Mucosa of descending colon (tissue), 3 donors: Measurements from ENCODE around the gene RAP1A. TPM values are rescaled to one million over a fixed set of nuclear protein-coding genes. Genes with fewer than 3 reads are reported as not detected.

ENCODE experiments used
- ATAC-seq: fragments of 200-7000 bp; cut with Tn5 transposase; one replicate; pipeline ENCODE4 v1.9.1; 2020; ENCODE audit warnings: mild to moderate bottlenecking, moderate library complexity
- DNase-seq, 3 donors: peaks; one replicate each; pipeline ENCODE4 v3.0.0-alpha.2; 2020
- H3K36me3 ChIP-seq: fragments of 200-600 bp; one replicate; pipeline ENCODE4 v1.8.0; 2021; ENCODE audit warnings: low read depth, mild to moderate bottlenecking
- H3K4me1 ChIP-seq: fragments of 200-600 bp; one replicate; pipeline ENCODE4 v1.8.0; 2021; ENCODE audit warnings: low read depth, mild to moderate bottlenecking
- H3K4me3 ChIP-seq: fragments of 200-600 bp; one replicate; pipeline ENCODE4 v1.8.0; 2021; ENCODE audit warnings: mild to moderate bottlenecking
- H3K9me3 ChIP-seq: fragments of 200-600 bp; one replicate; pipeline ENCODE4 v1.8.0; 2021; ENCODE audit warnings: mild to moderate bottlenecking
- intact Hi-C, 2 donors: fragments of 100-400 bp; cut with DNase I in 1 of 2; cut with micrococcal nuclease in 1 of 2; formaldehyde crosslinking; loops; one replicate each; pipeline versions ENCODE4 v1.11.0 to v1.11.1; 2022; cut with DNase I, micrococcal nuclease
- total RNA-seq, 3 donors: library from RNA; stranded (reverse); fragmentation: NEBNext Ultra II Directional in 2 of 3; extraction: Animal tissue kit (Norgen Biotek cat#: 25700) in 2 of 3; gene quantifications; one replicate each; pipeline versions ENCODE4 v1.2.1 to v1.2.4, GENCODE V29; 2021 to 2023
- TF ChIP-seq, protein P1 (sequence below): fragments of 200-600 bp; IDR thresholded peaks from one replicate; pipeline ENCODE4 v1.8.0; 2022; ENCODE audit warnings: antibody characterized with exemption, mild to moderate bottlenecking
- donor health status: DM: no; HTN: no; CAD: no; lungs with moderate emphysema.
- donor health status: DM: no; HTN: no; CAD: no.
- donor health status: DM: no; HTN: yes; CAD: no.

The RAP1A gene
- total RNA-seq, 3 donors from 2014 or later = 84.4 to 272 (median 95.4) TPM

DNA sequence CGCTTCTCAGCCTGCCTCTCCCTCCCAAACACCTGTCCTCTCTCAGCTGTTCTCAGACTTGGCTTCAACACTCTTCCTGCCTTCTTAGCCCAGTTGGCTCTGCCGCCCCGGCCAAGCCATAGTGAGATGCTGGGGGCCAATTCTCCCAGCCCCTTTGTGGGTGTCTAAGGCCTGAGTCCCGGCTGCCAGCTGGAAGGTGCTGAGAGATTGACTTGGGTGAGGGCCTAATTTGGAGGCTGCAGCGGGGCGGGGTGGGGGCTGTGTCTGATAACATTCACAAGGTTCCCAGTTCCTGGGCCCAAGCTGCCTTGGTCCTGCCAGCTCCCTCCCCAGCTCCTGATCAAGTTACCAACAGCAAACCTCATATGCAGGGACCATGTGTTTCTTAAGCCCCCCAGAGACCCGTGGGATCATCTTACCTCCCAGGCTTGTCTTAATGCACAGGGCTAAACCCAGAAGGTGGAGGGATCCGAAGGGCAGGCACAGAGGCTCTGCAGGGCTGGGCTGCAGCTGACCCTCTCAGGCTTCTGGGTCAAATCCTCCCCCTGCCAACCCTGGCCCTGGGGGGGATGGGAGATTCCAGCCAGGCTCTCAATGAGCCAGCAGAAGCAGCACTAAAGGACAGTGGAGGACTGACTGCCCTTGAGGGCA lies 109.8 kb downstream of the RAP1A start:
- Histone ChIP-seq H3K4me1 (no peaks in the 10 kb centered on the region), H3K36me3 (no peaks in the 10 kb centered on the region), H3K9me3 (no peaks in the 10 kb centered on the region), H3K4me3 (no peak overlapping the region)
- TF ChIP-seq, protein P1, sequence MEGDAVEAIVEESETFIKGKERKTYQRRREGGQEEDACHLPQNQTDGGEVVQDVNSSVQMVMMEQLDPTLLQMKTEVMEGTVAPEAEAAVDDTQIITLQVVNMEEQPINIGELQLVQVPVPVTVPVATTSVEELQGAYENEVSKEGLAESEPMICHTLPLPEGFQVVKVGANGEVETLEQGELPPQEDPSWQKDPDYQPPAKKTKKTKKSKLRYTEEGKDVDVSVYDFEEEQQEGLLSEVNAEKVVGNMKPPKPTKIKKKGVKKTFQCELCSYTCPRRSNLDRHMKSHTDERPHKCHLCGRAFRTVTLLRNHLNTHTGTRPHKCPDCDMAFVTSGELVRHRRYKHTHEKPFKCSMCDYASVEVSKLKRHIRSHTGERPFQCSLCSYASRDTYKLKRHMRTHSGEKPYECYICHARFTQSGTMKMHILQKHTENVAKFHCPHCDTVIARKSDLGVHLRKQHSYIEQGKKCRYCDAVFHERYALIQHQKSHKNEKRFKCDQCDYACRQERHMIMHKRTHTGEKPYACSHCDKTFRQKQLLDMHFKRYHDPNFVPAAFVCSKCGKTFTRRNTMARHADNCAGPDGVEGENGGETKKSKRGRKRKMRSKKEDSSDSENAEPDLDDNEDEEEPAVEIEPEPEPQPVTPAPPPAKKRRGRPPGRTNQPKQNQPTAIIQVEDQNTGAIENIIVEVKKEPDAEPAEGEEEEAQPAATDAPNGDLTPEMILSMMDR = no peak
- no peak for ATAC-seq
- intact Hi-C loops = no loop called here
- DNase-seq = no peak

DNA sequence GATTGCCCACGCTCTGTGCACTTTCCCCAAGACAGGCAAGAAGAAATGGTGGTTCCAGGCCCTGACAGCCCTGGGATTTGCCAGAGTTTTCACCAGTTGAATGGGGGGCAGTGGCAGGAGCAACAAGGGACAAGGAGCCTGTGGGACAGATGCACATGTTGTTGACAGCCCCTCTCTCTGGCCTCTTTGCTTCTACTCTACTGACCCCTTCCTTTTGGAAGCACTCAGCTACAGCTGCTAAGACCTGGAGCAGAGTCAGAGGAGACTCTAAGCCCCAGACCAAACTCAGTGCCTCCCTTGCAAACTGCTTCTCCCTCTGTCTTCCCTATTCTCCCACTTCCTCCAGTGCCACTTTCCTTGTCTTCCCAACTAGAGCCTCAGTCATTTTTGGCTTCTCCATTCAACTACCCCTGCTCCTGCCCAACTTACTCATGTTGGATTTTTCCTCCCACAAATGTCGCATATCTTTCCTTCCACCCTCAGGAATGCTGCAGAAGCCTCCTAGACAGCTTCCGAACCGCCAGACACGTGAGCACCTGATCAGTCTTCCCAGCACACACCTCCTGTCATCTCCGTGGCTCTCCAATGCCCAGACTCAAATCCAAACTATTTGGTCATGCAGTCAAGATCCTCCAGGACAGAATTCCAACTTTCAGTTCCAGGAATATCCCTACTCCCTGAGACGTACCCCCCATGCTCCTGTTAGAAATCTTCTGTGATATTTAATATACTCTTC lies 110.5 kb downstream of the RAP1A start:
- Histone ChIP-seq H3K4me1 (no peaks in the 10 kb centered on the region), H3K4me3 (no peak overlapping the region), H3K9me3 (no peaks in the 10 kb centered on the region), H3K36me3 (no peaks in the 10 kb centered on the region)
- intact Hi-C loops = no loop called here
- ATAC-seq (no peak), DNase-seq (no peak)
- TF ChIP-seq, protein P1 = no peak

DNA sequence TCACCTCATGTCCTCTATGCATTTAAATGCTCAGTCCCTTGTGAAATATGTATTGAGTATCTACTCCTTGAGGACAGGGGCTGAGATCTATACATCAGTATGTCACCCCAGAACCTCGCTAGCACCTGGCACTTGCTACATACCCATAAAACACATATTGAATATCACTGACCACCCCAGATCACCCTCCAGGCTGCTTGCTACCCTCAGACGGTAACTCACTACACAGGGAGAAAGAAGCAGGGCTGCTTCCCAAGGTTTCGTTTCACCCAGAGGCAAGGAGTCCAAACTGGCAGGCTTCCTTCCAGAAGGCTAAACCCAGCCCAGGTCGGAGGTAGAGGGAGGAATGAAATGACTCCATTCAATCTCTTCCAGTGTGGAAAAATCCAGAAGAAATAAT lies 111.1 kb downstream of the RAP1A start:
- ATAC-seq (no peak), DNase-seq (no peak)
- Histone ChIP-seq H3K4me1 (no peaks in the 10 kb centered on the region), H3K9me3 (no peaks in the 10 kb centered on the region), H3K36me3 (no peaks in the 10 kb centered on the region), H3K4me3 (no peak overlapping the region)
- TF ChIP-seq, protein P1 = no peak
- intact Hi-C loops = no loop called here

DNA sequence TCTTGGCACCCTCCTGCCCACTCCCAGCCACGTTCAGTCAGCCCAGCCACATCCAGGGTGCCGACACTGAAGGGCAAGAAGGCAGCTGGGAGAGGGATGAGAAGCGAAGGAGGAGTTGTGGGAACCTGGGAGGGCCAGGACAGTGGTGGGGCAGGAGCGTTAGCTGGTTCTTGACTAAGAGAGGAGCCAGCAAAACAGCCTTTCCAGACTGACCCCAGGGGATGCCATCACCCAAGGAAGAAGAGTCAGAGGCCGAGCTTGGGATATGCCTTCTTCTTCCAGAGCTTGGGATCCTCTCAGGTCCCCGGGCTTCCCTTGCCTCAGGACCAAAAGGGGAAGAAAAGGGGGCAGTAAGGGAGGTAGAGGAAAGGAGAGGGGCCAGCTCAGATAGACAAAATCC lies 112.4 kb downstream of the RAP1A start:
- H3K4me3 ChIP-seq = no peak overlapping the region
- no peak for ATAC-seq
- intact Hi-C loops = no loop called here
- no peaks in the 10 kb centered on the region for H3K4me1 ChIP-seq
- no peaks in the 10 kb centered on the region for H3K36me3 ChIP-seq
- DNase-seq = no peak
- TF ChIP-seq, protein P1 = no peak
- no peaks in the 10 kb centered on the region for H3K9me3 ChIP-seq

DNA sequence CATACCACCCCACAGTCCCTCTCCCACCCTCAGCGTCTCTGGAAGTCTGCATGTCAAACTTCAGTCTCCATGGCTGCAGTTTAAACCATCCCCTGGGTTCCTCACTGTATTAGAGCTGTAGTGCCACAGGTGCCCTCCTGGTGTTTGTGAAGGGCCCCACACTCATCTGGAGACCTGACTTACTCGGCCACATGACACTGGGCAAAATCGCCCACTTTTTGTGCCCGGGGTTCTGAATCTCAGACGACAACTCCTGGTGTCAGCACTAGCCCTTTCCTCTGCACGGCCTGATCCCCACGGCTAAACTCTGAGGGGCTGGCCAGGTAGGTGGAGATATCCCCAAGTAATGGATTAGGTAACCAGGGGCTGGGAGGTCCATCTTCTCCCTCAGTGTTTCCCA lies 113.1 kb downstream of the RAP1A start:
- TF ChIP-seq, protein P1 = no peak
- no peaks in the 10 kb centered on the region for H3K4me1 ChIP-seq
- intact Hi-C loops = no loop called here
- no peak overlapping the region for H3K4me3 ChIP-seq
- DNase-seq (no peak), ATAC-seq (no peak)
- no peaks in the 10 kb centered on the region for H3K36me3 ChIP-seq
- H3K9me3 ChIP-seq = no peaks in the 10 kb centered on the region
